HepG2 (cell line): ENCODE data around the gene RMI1. TPM values are rescaled to one million over a fixed set of nuclear protein-coding genes. Genes with fewer than 3 reads are reported as not detected.

Source experiments
- ADNP ChIP-seq: sonication (generic); formaldehyde crosslinking; IDR thresholded peaks from 2 replicates; pipeline ENCODE4 v1.4.0; 2020; ENCODE audit warnings: missing genetic modification reagents
- AHR ChIP-seq: IDR thresholded peaks from 2 replicates; pipeline ENCODE4 v1.6.1; 2018; ENCODE audit warnings: missing genetic modification reagents, missing compliant biosample characterization
- CHCHD3 ChIP-seq: sonication (generic); formaldehyde crosslinking; IDR thresholded peaks from 2 replicates; pipeline ENCODE4 v1.8.0; 2022; ENCODE audit warnings: mild to moderate bottlenecking, missing genetic modification reagents, moderate library complexity
- EZH2 ChIP-seq: conservative IDR thresholded peaks from 2 replicates; pipeline ENCODE4 v1.6.1; 2012; ENCODE audit warnings: mild to moderate bottlenecking, low read depth, low read length, moderate library complexity
- SOX5 ChIP-seq: IDR thresholded peaks from 2 replicates; pipeline ENCODE4 v1.6.1; 2016; ENCODE audit warnings: borderline replicate concordance
- SOX6 ChIP-seq, 2 experiments: fragments of 450-650 bp in 1 of 2; sonication (generic) in 1 of 2; formaldehyde crosslinking in 1 of 2; IDR thresholded peaks; 2 replicates each; pipeline versions ENCODE4 v1.4.0 to v1.6.1; 2017 to 2020; ENCODE audit warnings: antibody characterized with exemption in 1 of 2, mild to moderate bottlenecking in 1 of 2, missing genetic modification reagents in 1 of 2
- ZFX ChIP-seq: sonication (generic); formaldehyde crosslinking; IDR thresholded peaks from 2 replicates; pipeline ENCODE4 v1.4.0; 2020; ENCODE audit warnings: mild to moderate bottlenecking, low read depth, missing genetic modification reagents, moderate library complexity
- ZNF136 ChIP-seq: sonication (generic); formaldehyde crosslinking; IDR thresholded peaks from 2 replicates; pipeline ENCODE4 v1.8.1; 2022; ENCODE audit warnings: low read depth, mild to moderate bottlenecking, moderate library complexity, missing genetic modification reagents
- ZNF263 ChIP-seq: sonication (generic); formaldehyde crosslinking; IDR thresholded peaks from 2 replicates; pipeline ENCODE4 v1.4.0; 2020; ENCODE audit warnings: missing genetic modification reagents
- ZNF558 ChIP-seq: sonication (generic); formaldehyde crosslinking; IDR thresholded peaks from 2 replicates; pipeline ENCODE4 v1.9.0; 2022; ENCODE audit warnings: mild to moderate bottlenecking, missing genetic modification reagents, borderline replicate concordance
- ZNF589 ChIP-seq: sonication (generic); formaldehyde crosslinking; conservative IDR thresholded peaks from 2 replicates; pipeline ENCODE4 v1.8.0; 2022; ENCODE audit warnings: mild to moderate bottlenecking, moderate library complexity, missing genetic modification reagents
- ZNF737 ChIP-seq: sonication (generic); formaldehyde crosslinking; IDR thresholded peaks from 2 replicates; pipeline ENCODE4 v1.5.0; 2020; ENCODE audit warnings: missing genetic modification reagents, mild to moderate bottlenecking, borderline replicate concordance
- polyA plus RNA-seq, 8 experiments: library from polyadenylated mRNA; depleted of rRNA in 3 of 8; stranded (reverse) in 7 of 8; unstranded in 1 of 8; fragments of >200 nt; fragmentation: Illumina TruSeq in 4 of 8; extraction: Trizol in 4 of 8; gene quantifications; 2 replicates each; pipeline versions ENCODE4 v1.2.1 to v1.2.3, GENCODE V29; 2011 to 2016; ENCODE audit warnings: low read depth in 4 of 8, missing spikeins in 1 of 8, mixed read lengths in 1 of 8; ENCODE audit not compliant: insufficient read depth in 1 of 8
- total RNA-seq, 5 experiments: library from RNA; depleted of rRNA; stranded (reverse); fragments of >200 nt; fragmentation: Illumina TruSeq; extraction: Trizol; gene quantifications; 2 replicates each; pipeline ENCODE4 v1.2.3, GENCODE V29; 2016; ENCODE audit warnings: low read depth in 1 of 5
- TF ChIP-seq, protein P1 (sequence below): sonication (generic); formaldehyde crosslinking; IDR thresholded peaks from 2 replicates; pipeline ENCODE4 v1.5.1; 2020; ENCODE audit warnings: mild to moderate bottlenecking, missing genetic modification reagents, borderline replicate concordance
- TF ChIP-seq, protein P2 (sequence below): sonication (generic); formaldehyde crosslinking; IDR thresholded peaks from 2 replicates; pipeline ENCODE4 v1.8.1; 2023; ENCODE audit warnings: mild to moderate bottlenecking, inconsistent platforms, moderate library complexity, missing genetic modification reagents, borderline replicate concordance
- TF ChIP-seq, protein P3 (sequence below): sonication (generic); formaldehyde crosslinking; IDR thresholded peaks from 2 replicates; pipeline ENCODE4 v1.5.0; 2020; ENCODE audit warnings: missing genetic modification reagents
- TF ChIP-seq, protein P4 (sequence below): sonication (generic); formaldehyde crosslinking; IDR thresholded peaks from 2 replicates; pipeline ENCODE4 v1.4.0; 2020; ENCODE audit warnings: missing genetic modification reagents

Gene RMI1
- total and polyA plus RNA-seq, 2 of the 13 experiments (the other 11 are each of a cell fraction or from before 2014, with no cell fraction given), result 0.54 to 3.7 TPM

DNA sequence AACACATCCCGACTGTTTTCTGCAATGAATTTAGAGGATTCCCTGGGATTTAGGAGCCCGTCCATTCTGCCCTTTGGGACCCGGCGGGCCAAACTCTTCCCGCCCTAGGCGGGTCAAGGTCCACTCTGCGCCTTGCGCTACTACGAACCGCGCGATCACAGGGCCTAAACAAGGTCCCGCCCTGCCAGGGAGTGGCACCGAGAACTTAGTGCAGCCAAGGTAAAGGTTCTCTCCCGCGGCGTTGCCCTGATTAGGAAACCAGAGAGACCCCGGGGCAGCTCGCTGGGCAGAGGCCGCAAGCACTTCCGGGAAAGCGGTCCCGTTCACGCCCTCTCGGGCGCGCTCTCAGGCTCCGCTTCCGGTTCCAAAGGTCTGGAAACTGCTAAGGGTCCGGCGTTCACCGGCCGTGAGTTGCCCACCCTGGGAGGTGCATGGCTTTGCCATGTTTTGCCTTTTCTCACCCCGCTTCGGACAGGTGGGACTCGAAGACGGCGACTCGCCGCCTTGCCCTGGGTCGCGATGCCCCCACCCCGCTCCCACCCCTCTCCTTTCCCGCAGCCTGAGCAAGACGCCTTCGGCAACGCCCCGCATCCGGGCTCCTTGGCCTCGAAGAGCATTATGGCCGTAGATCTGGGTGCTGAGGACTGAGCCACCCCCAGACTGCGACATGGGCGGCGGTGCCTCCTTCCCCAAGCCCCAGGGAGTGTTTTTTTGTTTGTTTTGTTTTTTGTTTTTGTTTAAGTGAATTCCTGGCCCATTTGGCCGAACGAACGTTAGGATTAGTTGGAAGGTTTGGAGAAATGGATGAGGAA lies 24.0 kb upstream of the RMI1 start (continued):
- TF ChIP-seq ZNF558 (CRISPR knock-in tag) (peak; percentile 62; the same call in 1 of the 2 replicates), ZNF263 (peak; percentile 59; the same call in 1 of the 2 replicates), ZFX (CRISPR knock-in tag) (peak; percentile 92), ZNF589 (CRISPR knock-in tag) (peak; percentile 86), CHCHD3 (CRISPR knock-in tag) (no peak), ZNF136 (peak; percentile 51; the same call in 1 of the 2 replicates), SOX5 (CRISPR knock-in tag) (peak; percentile 21; the same call in 1 of the 2 replicates), ADNP (CRISPR knock-in tag) (no peak), AHR (CRISPR knock-in tag) (peak; percentile 53; the same call in 1 of the 2 replicates), SOX6 (IDR thresholded peaks at IDR 0.05) (no peak), SOX6 (CRISPR knock-in tag; IDR thresholded peaks at IDR 0.05) (peak; percentile 60; the same call in 1 of the 2 replicates), EZH2 (no peak), ZNF737 (CRISPR knock-in tag) (peak; percentile 90; the same call in 1 of the 2 replicates)
- TF ChIP-seq, protein P1, sequence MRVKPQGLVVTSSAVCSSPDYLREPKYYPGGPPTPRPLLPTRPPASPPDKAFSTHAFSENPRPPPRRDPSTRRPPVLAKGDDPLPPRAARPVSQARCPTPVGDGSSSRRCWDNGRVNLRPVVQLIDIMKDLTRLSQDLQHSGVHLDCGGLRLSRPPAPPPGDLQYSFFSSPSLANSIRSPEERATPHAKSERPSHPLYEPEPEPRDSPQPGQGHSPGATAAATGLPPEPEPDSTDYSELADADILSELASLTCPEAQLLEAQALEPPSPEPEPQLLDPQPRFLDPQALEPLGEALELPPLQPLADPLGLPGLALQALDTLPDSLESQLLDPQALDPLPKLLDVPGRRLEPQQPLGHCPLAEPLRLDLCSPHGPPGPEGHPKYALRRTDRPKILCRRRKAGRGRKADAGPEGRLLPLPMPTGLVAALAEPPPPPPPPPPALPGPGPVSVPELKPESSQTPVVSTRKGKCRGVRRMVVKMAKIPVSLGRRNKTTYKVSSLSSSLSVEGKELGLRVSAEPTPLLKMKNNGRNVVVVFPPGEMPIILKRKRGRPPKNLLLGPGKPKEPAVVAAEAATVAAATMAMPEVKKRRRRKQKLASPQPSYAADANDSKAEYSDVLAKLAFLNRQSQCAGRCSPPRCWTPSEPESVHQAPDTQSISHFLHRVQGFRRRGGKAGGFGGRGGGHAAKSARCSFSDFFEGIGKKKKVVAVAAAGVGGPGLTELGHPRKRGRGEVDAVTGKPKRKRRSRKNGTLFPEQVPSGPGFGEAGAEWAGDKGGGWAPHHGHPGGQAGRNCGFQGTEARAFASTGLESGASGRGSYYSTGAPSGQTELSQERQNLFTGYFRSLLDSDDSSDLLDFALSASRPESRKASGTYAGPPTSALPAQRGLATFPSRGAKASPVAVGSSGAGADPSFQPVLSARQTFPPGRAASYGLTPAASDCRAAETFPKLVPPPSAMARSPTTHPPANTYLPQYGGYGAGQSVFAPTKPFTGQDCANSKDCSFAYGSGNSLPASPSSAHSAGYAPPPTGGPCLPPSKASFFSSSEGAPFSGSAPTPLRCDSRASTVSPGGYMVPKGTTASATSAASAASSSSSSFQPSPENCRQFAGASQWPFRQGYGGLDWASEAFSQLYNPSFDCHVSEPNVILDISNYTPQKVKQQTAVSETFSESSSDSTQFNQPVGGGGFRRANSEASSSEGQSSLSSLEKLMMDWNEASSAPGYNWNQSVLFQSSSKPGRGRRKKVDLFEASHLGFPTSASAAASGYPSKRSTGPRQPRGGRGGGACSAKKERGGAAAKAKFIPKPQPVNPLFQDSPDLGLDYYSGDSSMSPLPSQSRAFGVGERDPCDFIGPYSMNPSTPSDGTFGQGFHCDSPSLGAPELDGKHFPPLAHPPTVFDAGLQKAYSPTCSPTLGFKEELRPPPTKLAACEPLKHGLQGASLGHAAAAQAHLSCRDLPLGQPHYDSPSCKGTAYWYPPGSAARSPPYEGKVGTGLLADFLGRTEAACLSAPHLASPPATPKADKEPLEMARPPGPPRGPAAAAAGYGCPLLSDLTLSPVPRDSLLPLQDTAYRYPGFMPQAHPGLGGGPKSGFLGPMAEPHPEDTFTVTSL (CRISPR knock-in tag), result peak; percentile 25; the same call in 1 of the 2 replicates
- TF ChIP-seq, protein P2, sequence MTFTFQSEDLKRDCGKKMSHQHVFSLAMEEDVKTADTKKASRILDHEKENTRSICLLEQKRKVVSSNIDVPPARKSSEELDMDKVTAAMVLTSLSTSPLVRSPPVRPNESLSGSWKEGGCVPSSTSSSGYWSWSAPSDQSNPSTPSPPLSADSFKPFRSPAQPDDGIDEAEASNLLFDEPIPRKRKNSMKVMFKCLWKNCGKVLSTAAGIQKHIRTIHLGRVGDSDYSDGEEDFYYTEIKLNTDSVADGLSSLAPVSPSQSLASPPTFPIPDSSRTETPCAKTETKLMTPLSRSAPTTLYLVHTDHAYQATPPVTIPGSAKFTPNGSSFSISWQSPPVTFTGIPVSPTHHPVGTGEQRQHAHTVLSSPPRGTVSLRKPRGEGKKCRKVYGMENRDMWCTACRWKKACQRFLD (CRISPR knock-in tag), result peak; percentile 82; the same call in 1 of the 2 replicates
- TF ChIP-seq, protein P3, sequence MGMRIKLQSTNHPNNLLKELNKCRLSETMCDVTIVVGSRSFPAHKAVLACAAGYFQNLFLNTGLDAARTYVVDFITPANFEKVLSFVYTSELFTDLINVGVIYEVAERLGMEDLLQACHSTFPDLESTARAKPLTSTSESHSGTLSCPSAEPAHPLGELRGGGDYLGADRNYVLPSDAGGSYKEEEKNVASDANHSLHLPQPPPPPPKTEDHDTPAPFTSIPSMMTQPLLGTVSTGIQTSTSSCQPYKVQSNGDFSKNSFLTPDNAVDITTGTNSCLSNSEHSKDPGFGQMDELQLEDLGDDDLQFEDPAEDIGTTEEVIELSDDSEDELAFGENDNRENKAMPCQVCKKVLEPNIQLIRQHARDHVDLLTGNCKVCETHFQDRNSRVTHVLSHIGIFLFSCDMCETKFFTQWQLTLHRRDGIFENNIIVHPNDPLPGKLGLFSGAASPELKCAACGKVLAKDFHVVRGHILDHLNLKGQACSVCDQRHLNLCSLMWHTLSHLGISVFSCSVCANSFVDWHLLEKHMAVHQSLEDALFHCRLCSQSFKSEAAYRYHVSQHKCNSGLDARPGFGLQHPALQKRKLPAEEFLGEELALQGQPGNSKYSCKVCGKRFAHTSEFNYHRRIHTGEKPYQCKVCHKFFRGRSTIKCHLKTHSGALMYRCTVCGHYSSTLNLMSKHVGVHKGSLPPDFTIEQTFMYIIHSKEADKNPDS (CRISPR knock-in tag), result no peak
- TF ChIP-seq, protein P4, sequence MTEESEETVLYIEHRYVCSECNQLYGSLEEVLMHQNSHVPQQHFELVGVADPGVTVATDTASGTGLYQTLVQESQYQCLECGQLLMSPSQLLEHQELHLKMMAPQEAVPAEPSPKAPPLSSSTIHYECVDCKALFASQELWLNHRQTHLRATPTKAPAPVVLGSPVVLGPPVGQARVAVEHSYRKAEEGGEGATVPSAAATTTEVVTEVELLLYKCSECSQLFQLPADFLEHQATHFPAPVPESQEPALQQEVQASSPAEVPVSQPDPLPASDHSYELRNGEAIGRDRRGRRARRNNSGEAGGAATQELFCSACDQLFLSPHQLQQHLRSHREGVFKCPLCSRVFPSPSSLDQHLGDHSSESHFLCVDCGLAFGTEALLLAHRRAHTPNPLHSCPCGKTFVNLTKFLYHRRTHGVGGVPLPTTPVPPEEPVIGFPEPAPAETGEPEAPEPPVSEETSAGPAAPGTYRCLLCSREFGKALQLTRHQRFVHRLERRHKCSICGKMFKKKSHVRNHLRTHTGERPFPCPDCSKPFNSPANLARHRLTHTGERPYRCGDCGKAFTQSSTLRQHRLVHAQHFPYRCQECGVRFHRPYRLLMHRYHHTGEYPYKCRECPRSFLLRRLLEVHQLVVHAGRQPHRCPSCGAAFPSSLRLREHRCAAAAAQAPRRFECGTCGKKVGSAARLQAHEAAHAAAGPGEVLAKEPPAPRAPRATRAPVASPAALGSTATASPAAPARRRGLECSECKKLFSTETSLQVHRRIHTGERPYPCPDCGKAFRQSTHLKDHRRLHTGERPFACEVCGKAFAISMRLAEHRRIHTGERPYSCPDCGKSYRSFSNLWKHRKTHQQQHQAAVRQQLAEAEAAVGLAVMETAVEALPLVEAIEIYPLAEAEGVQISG (CRISPR knock-in tag), result peak; percentile 82
